Stimulated activated CD4-positive, alpha-beta T cell treated with anti-CD3 and anti-CD28 coated beads, Interleukin-12 subunit alpha, Interleukin-12 subunit beta, amount 100 ng/mL, for 48 hours (primary cell): ENCODE data around the gene ZNF407.
"Not testable (repeated sequence)": the region's sequence is repeated elsewhere in the genome, so short reads cannot be mapped to it uniquely, and the experiment has no call there.

ENCODE experiments used
- DNase-seq, 3 donors: peaks; one replicate each; pipeline ENCODE4 v3.0.0-alpha.2; 2020; ENCODE audit warnings: low read depth in 2 of 3, low spot score in 1 of 3

ZNF407 gene

GRCh38 chr18:74957588-74958224 is 360.0 kb downstream of the ZNF407 start:
- no peak for DNase-seq

DNA sequence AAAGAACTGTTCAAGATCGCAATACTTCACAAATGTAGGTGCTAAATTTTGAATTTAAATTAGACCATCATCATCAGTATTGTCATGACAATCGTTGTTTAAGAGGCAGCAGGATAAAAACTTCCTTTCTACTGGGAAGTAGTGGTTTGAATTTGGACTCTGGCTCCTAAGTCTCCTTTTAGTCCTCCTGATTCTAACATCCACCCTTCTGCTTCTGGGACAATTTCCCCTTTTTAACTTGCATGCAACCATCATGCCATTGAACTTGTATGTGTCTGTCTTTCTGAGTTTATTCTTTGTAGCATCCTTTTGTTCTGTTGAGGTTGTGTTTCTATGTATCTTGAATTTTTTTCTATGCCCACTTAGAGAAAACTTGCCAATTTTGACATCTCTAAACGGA is 361.5 kb downstream of the ZNF407 start:
- no peak for DNase-seq

GRCh38 chr18:74961596-74961995 is 363.9 kb downstream of the ZNF407 start:
- DNase-seq = no peak

DNA sequence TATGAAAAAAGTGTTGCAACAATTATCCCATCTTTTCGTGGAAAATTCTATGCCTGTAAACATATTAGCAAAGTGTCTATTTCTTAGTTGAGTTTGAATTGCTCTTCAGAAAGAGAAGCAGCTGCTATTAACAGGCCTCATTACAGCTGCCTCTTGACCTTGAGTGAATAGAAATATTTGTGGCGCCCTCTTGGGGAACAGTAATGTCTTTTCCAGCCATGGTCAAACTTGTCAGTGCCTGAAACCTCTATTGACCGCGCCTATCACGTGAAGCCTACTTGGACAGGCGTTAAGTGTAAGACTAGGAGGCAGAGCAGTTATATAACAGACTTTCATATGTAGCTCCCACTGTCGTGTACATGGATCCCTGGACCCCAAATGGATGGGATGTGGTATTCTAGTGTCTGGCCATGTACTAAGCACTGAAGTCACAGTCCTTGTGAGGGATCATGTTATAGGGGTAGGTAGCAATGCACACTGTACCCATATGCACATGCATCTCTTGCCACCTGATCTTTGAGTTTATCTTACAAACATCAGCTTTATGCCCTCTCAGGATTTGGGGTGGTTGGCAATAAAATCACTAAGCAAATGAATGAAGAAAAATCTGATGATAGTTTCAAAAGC is 366.3 kb downstream of the ZNF407 start:
- no peak for DNase-seq

DNA sequence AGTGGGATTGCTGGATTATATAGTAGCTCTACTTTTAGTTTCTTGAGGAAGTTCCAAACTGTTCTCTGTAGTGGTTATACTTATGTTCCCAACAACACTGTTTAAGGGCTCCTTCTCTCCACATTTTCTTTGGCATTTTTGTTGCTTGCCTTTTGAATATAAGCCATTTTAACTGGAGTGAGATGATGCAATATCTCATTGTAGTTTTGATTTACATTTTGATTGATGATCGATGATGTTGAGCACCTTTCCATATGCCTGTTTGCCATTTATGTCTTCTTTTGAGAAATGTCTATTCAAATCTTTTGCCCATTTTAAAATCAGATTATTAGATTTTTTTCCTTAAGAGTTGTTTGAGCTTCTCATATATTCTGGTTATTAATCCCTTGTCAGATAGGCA is 368.0 kb downstream of the ZNF407 start:
- DNase-seq = no peak

GRCh38 chr18:74967438-74967837 is 369.8 kb downstream of the ZNF407 start:
- DNase-seq = no peak

- no peak for DNase-seq
These were observed 370.3 kb downstream of the ZNF407 start for GRCh38 chr18:74967979-74968378.

DNA sequence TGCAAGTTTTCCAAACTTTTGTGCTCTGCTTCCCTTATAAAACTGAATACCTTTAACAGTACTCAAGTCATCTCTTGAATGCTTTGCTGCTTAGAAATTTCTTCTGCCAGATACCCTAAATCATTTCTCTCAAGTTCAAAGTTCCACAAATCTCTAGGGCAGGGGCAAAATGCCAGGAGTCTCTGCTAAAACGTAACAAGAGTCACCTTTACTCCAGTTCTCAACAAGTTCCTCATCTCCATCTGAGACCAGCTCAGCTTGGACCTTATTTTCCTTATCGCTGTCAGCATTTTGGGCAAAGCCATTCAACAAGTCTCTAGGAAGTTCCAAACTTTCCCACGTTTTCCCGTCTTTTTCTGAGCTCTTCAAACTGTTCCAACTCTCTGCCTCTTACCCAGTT is 373.7 kb downstream of the ZNF407 start:
- DNase-seq = not testable (repeated sequence)

DNA sequence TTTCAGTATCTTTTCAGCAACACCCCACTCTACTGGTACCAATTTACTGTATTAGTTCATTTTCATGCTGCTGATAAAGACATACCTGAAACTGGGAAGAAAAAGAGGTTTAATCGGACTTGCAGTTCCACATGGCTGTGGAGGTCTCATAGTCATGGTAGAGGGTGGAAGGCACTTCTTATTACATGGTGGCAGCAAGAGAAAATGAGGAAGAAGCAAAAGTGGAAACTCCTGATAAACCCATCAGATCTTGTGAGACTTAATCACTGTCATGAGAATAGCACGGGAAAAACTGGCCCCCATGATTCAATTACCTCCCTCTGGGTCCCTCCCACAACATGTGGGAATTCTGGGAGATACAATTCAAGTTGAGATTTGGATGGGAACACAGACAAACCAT is 374.1 kb downstream of the ZNF407 start:
- not testable (repeated sequence) for DNase-seq

GRCh38 chr18:74972354-74972753 is 374.7 kb downstream of the ZNF407 start:
- DNase-seq = no peak

GRCh38 chr18:74975001-74975400 is 377.3 kb downstream of the ZNF407 start:
- no peak for DNase-seq

- no peak for DNase-seq
These were observed 378.8 kb downstream of the ZNF407 start for GRCh38 chr18:74976331-74976909.

DNA sequence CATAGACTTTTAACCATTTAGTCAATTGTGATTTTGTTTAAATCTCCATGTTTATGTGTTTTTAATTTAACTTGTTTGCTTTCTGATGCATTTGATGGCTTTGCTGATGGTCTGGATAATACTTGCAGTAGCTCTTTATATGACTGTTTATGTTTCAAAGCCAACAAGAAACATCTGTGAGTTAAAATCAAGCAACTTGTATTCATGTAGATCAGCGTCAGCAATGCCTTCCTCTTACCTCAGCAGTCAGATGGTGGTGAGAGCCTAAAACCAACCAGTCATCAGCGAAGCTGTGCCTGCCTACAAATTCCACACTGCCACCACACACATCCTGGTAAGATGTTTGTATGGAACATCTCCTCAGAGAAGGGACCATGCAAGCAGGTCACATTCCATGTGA is 379.4 kb downstream of the ZNF407 start:
- DNase-seq = no peak

DNA sequence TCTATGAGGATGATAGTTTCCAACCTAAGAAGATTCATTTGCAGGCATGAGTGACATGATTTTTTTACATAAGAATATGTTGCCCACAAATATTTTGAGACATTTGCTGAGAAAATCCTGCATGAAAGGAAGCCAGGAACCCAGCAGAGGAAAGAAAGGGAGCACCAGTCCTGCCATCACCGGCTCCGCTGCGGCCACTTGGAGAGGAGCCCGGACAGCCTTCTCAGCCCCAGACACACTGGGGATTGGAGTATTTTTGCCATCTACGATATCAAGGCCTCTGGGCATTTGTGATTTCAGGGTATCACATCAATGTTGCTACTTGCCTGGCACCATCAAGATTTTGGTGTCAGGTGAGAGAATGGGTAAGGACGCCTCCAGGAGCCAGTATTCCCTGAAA is 383.0 kb downstream of the ZNF407 start:
- DNase-seq = no peak

- DNase-seq = no peak
These were observed 383.8 kb downstream of the ZNF407 start for GRCh38 chr18:74981476-74981875.

- no peak for DNase-seq
These were observed 385.4 kb downstream of the ZNF407 start for GRCh38 chr18:74982946-74983635.

GRCh38 chr18:74989134-74989533 is 391.5 kb downstream of the ZNF407 start:
- DNase-seq = no peak

GRCh38 chr18:74990563-74991081 is 393.0 kb downstream of the ZNF407 start:
- no peak for DNase-seq

GRCh38 chr18:74994502-74995418 is 397.1 kb downstream of the ZNF407 start:
- DNase-seq = no peak

DNA sequence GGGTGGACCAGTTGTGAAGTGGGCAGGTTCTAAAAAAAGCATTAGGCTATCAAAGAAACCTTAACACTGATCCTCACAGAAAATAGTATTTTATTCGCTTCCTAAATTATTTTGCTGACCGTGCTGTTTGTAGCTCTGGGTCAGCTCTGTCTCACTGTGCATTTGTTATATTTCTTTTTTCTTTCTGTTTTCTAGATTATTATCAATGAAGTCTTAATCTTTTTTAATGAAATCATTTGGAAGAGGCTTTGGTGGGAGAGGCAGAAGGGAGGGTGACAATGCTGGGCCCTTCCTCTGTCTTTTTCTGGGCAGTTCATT is 397.7 kb downstream of the ZNF407 start:
- no peak for DNase-seq

- no peak for DNase-seq
These were observed 398.4 kb downstream of the ZNF407 start for GRCh38 chr18:74996055-74996454.
